HepG2 (cell line): ENCODE results near the gene MARCHF5. TPM values are rescaled to one million over a fixed set of nuclear protein-coding genes. Genes with fewer than 3 reads are reported as not detected.

Source experiments
- ATAC-seq: fragments of 200-7000 bp; cut with Tn5 transposase; 3 replicates; pipeline ENCODE4 v1.9.1; 2020; ENCODE audit warnings: mild to moderate bottlenecking, moderate library complexity
- BruUV-seq: library from RNA; stranded (reverse); fragments of 400-500 nt; replicated peaks from 2 replicates; lab custom pipeline; 2021; lab: Mats Ljungman, UMichigan
- CTCF ChIA-PET: fragments of 300-600 bp; formaldehyde crosslinking; extraction: SDS; loops from one replicate; lab custom pipeline; 2021; ENCODE audit warnings: low total read pairs, inconsistent platforms, low intra/inter-chr PET ratio; lab: Yijun Ruan, JAX
- POLR2A ChIA-PET: fragments of 350-600 bp; sonication (Branson Sonifier 250); formaldehyde crosslinking; loops from one replicate; lab custom pipeline; 2020; ENCODE audit warnings: antibody characterized with exemption, inconsistent platforms; lab: Yijun Ruan, JAX
- DNase-seq: peaks from one replicate; pipeline ENCODE4 v3.0.0-alpha.2; 2015; ENCODE audit warnings: low spot score
- FAIRE-seq: peaks from 3 replicates; lab custom pipeline; 2011; peaks lifted over from hg19 to GRCh38; lab: Jason Lieb, UNC
- H2AFZ ChIP-seq: one replicate; pipeline ENCODE4 v1.6.1; 2011; ENCODE audit warnings: low read length, inconsistent platforms
- H3K27ac ChIP-seq: fragments of 300-600 bp; 3 replicates; pipeline ENCODE4 v1.8.0; 2011; ENCODE audit warnings: mixed run types, mild to moderate bottlenecking, mixed read lengths, low read length, inconsistent platforms; ENCODE audit not compliant: insufficient read depth; ENCODE audit errors: extremely low read length
- H3K27me3 ChIP-seq, 2 experiments: fragments of 200-600 bp in 1 of 2; 2 replicates in 1 of 2; 3 replicates in 1 of 2; pipeline versions ENCODE4 v1.6.0 to v1.8.0; 2011; ENCODE audit warnings: low read length in 2 of 2, mild to moderate bottlenecking in 2 of 2, moderate library complexity in 2 of 2, inconsistent platforms in 1 of 2; ENCODE audit not compliant: insufficient read depth in 2 of 2, control insufficient read depth in 1 of 2
- H3K36me3 ChIP-seq, 2 experiments: fragments of 200-600 bp in 1 of 2; replicated peaks in 1 of 2; 2 replicates in 1 of 2; 3 replicates in 1 of 2; pipeline versions ENCODE4 v1.5.1 to v1.8.0; 2011; ENCODE audit warnings: low read length in 2 of 2, inconsistent platforms in 1 of 2; ENCODE audit not compliant: insufficient read depth in 2 of 2, control insufficient read depth in 1 of 2
- H3K4me1 ChIP-seq: 2 replicates; pipeline ENCODE4 v1.5.1; 2012; ENCODE audit warnings: low read length, inconsistent platforms; ENCODE audit not compliant: insufficient read depth
- H3K4me2 ChIP-seq: 2 replicates; pipeline ENCODE4 v1.6.0; 2011; ENCODE audit warnings: low read depth, low read length, inconsistent platforms
- H3K4me3 ChIP-seq, 3 experiments: fragments of 200-600 bp in 1 of 3; sonication (generic), shearing (Covaris generic) in 1 of 3; replicated peaks in 1 of 3; 2 replicates each; pipeline ENCODE4 v1.5.1; 2011 to 2016; ENCODE audit warnings: low read length in 3 of 3, inconsistent platforms in 2 of 3, low read depth in 2 of 3, mild to moderate bottlenecking in 2 of 3, control low read depth in 1 of 3, mixed read lengths in 1 of 3; ENCODE audit not compliant: insufficient read depth in 1 of 3
- H3K79me2 ChIP-seq: one replicate; pipeline ENCODE4 v1.6.1; 2011; ENCODE audit warnings: low read length, inconsistent platforms; ENCODE audit not compliant: insufficient read depth
- H3K9ac ChIP-seq: 2 replicates; pipeline ENCODE4 v1.6.0; 2011; ENCODE audit warnings: mild to moderate bottlenecking, low read depth, low read length, inconsistent platforms; ENCODE audit not compliant: insufficient read depth
- H3K9me3 ChIP-seq: 2 replicates; pipeline ENCODE4 v1.5.1; 2012; ENCODE audit warnings: mild to moderate bottlenecking, low read length
- H4K20me1 ChIP-seq: 2 replicates; pipeline ENCODE4 v1.6.0; 2011; ENCODE audit warnings: inconsistent platforms, mild to moderate bottlenecking, low read length, moderate library complexity; ENCODE audit not compliant: insufficient read depth
- DRAP1 ChIP-seq: IDR thresholded peaks from 2 replicates; pipeline ENCODE4 v1.6.1; 2016; ENCODE audit warnings: missing genetic modification reagents, missing compliant biosample characterization
- SOX13 ChIP-seq, 3 experiments: fragments of 450-650 bp in 1 of 3; sonication (generic) in 1 of 3; formaldehyde crosslinking in 1 of 3; IDR thresholded peaks in 2 of 3; conservative IDR thresholded peaks in 1 of 3; 2 replicates each; pipeline versions ENCODE4 v1.5.0 to v1.6.1; 2016 to 2020; ENCODE audit warnings: antibody characterized with exemption in 1 of 3, mild to moderate bottlenecking in 1 of 3, missing compliant biosample characterization in 1 of 3, missing genetic modification reagents in 1 of 3, moderate library complexity in 1 of 3
- TGIF2 ChIP-seq: IDR thresholded peaks from 2 replicates; pipeline ENCODE4 v1.6.1; 2016; ENCODE audit warnings: control low read depth, missing compliant biosample characterization
- ZNF205 ChIP-seq: IDR thresholded peaks from 2 replicates; pipeline ENCODE4 v1.6.1; 2018; ENCODE audit warnings: missing biosample characterization, missing genetic modification reagents
- ZNF367 ChIP-seq: sonication (generic); formaldehyde crosslinking; IDR thresholded peaks from 2 replicates; pipeline ENCODE4 v1.4.0; 2020; ENCODE audit warnings: missing genetic modification reagents, borderline replicate concordance
- WGBS: methylation state at CpG from one replicate; pipeline ENCODE4 v1.1.6; 2017; ENCODE audit warnings: low lambda C conversion rate; 5-methylcytosine and 5-hydroxymethylcytosine counted together
- in situ Hi-C: cut with HindIII; loops from 2 replicates; pipeline ENCODE4 v1.10.0; 2017; ENCODE audit warnings: low pct_unique_long_range_greater_than_20kb; ENCODE audit not compliant: extremely low pct_ligation_motif_present
- intact Hi-C: fragments of 100-400 bp; cut with micrococcal nuclease; formaldehyde crosslinking; loops from one replicate; pipeline ENCODE4 v1.10.0; 2022; ENCODE audit not compliant: unreplicated experiment
- polyA plus RNA-seq, 8 experiments: library from polyadenylated mRNA; depleted of rRNA in 3 of 8; stranded (reverse) in 7 of 8; unstranded in 1 of 8; fragments of >200 nt; fragmentation: Illumina TruSeq in 4 of 8; extraction: Trizol in 4 of 8; gene quantifications; 2 replicates each; pipeline versions ENCODE4 v1.2.1 to v1.2.3, GENCODE V29; 2011 to 2016; ENCODE audit warnings: low read depth in 4 of 8, missing spikeins in 1 of 8, mixed read lengths in 1 of 8; ENCODE audit not compliant: insufficient read depth in 1 of 8
- total RNA-seq, 5 experiments: library from RNA; depleted of rRNA; stranded (reverse); fragments of >200 nt; fragmentation: Illumina TruSeq; extraction: Trizol; gene quantifications; 2 replicates each; pipeline ENCODE4 v1.2.3, GENCODE V29; 2016; ENCODE audit warnings: low read depth in 1 of 5
- TF ChIP-seq, protein P1 (sequence below): sonication (generic); formaldehyde crosslinking; IDR thresholded peaks from 2 replicates; pipeline ENCODE4 v1.8.1; 2023; ENCODE audit warnings: mild to moderate bottlenecking, inconsistent platforms, moderate library complexity, missing genetic modification reagents, borderline replicate concordance
- TF ChIP-seq, protein P2 (sequence below), 2 experiments: IDR thresholded peaks; 2 replicates each; pipeline ENCODE4 v1.6.1; 2011 to 2012; ENCODE audit warnings: low read length in 2 of 2, borderline replicate concordance in 1 of 2, low read depth in 1 of 2, mild to moderate bottlenecking in 1 of 2, moderate library complexity in 1 of 2

Gene MARCHF5
- total and polyA plus RNA-seq, 2 of the 13 experiments (the other 11 are each of a cell fraction or from before 2014, with no cell fraction given), result 19.4 to 21.0 TPM

- TF ChIP-seq, protein P1, sequence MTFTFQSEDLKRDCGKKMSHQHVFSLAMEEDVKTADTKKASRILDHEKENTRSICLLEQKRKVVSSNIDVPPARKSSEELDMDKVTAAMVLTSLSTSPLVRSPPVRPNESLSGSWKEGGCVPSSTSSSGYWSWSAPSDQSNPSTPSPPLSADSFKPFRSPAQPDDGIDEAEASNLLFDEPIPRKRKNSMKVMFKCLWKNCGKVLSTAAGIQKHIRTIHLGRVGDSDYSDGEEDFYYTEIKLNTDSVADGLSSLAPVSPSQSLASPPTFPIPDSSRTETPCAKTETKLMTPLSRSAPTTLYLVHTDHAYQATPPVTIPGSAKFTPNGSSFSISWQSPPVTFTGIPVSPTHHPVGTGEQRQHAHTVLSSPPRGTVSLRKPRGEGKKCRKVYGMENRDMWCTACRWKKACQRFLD (CRISPR knock-in tag), result no peak
- TF ChIP-seq, protein P2, sequence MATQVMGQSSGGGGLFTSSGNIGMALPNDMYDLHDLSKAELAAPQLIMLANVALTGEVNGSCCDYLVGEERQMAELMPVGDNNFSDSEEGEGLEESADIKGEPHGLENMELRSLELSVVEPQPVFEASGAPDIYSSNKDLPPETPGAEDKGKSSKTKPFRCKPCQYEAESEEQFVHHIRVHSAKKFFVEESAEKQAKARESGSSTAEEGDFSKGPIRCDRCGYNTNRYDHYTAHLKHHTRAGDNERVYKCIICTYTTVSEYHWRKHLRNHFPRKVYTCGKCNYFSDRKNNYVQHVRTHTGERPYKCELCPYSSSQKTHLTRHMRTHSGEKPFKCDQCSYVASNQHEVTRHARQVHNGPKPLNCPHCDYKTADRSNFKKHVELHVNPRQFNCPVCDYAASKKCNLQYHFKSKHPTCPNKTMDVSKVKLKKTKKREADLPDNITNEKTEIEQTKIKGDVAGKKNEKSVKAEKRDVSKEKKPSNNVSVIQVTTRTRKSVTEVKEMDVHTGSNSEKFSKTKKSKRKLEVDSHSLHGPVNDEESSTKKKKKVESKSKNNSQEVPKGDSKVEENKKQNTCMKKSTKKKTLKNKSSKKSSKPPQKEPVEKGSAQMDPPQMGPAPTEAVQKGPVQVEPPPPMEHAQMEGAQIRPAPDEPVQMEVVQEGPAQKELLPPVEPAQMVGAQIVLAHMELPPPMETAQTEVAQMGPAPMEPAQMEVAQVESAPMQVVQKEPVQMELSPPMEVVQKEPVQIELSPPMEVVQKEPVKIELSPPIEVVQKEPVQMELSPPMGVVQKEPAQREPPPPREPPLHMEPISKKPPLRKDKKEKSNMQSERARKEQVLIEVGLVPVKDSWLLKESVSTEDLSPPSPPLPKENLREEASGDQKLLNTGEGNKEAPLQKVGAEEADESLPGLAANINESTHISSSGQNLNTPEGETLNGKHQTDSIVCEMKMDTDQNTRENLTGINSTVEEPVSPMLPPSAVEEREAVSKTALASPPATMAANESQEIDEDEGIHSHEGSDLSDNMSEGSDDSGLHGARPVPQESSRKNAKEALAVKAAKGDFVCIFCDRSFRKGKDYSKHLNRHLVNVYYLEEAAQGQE (IDR thresholded peaks at IDR 0.05; ENCODE audit: borderline replicate concordance in 1 of 2, low read depth in 1 of 2, low read length in 2 of 2), result no peak
- TF ChIP-seq ZNF205 (CRISPR knock-in tag) (no peak), ZNF367 (CRISPR knock-in tag) (no peak), TGIF2 (CRISPR knock-in tag) (no peak)
Observed at GRCh38 chr10:92384741-92385140, 93.8 kb downstream of the MARCHF5 start (continued).

- BruUV-seq, result no TSS peak
Observed at GRCh38 chr10:92385831-92386230, 94.9 kb downstream of the MARCHF5 start.

More at GRCh38 chr10:92385831-92386230, 94.9 kb downstream of the MARCHF5 start:
- ATAC-seq, result no peak
- H3K36me3 ChIP-seq, result no peaks in the 10 kb centered on the region
- H4K20me1 ChIP-seq, result no peaks in the 10 kb centered on the region
- H3K9ac ChIP-seq, result no peak overlapping the region
- H2AFZ ChIP-seq, result no peak overlapping the region
- WGBS, result 18% methylated on average over 2 of the region's 2 CpGs
- H3K4me2 ChIP-seq, result no peak overlapping the region
- H3K27me3 ChIP-seq, result 0 out of 5 replicates have a peak, but pooled peaks cover 0 to 3% of the 10 kb centered on the region in 2 experiments
- ChIA-PET POLR2A (no interaction called here), CTCF (no interaction called here)
- H3K4me3 ChIP-seq, result no peak overlapping the region
- no peaks in the 10 kb centered on the region for H3K9me3 ChIP-seq
- in situ Hi-C loops (no loop called here), intact Hi-C loops (no loop called here)
- FAIRE-seq, result no peak
- H3K4me1 ChIP-seq, result no peaks in the 10 kb centered on the region
- no peaks in the 10 kb centered on the region for H3K79me2 ChIP-seq
- no peak for DNase-seq
- no peak overlapping the region for H3K27ac ChIP-seq
- TF ChIP-seq SOX13 (IDR thresholded peaks at IDR 0.05) (no peak), SOX13 (CRISPR knock-in tag; conservative IDR thresholded peaks at IDR 0.05 in 1 of 2, IDR thresholded peaks at IDR 0.05 in 1 of 2) (no peak), DRAP1 (no peak)
